K562 (cell line): ENCODE data around the gene ADAP1. TPM values are rescaled to one million over a fixed set of nuclear protein-coding genes. Genes with fewer than 3 reads are reported as not detected.

Experiments used
- ATAC-seq: fragments of 200-7000 bp; cut with Tn5 transposase; 3 replicates; pipeline ENCODE4 v1.9.1; 2020; ENCODE audit warnings: moderate library complexity
- BruUV-seq: library from RNA; stranded (reverse); fragments of 400-500 nt; replicated peaks from 2 replicates; lab custom pipeline; 2021; lab: Mats Ljungman, UMichigan
- CTCF ChIA-PET: fragments of 300-600 bp; formaldehyde crosslinking; extraction: SDS; loops from one replicate; lab custom pipeline; 2021; ENCODE audit warnings: low intra/inter-chr PET ratio; lab: Yijun Ruan, JAX
- POLR2A ChIA-PET: fragments of 300-600, 350-650 bp; sonication (Branson Sonifier 250); formaldehyde crosslinking; extraction: SDS; loops from one replicate; lab custom pipeline; 2021; ENCODE audit warnings: antibody characterized with exemption, inconsistent platforms; lab: Yijun Ruan, JAX
- DNase-seq, 4 experiments: peaks; one replicate each; pipeline versions ENCODE4 v3.0.0 to v3.0.0-alpha.2; 2011 to 2018; ENCODE audit warnings: low spot score in 3 of 4, mixed read lengths in 3 of 4; ENCODE audit errors: extremely low read depth in 1 of 4
- FAIRE-seq: peaks from 2 replicates; lab custom pipeline; 2011; peaks lifted over from hg19 to GRCh38; lab: Jason Lieb, UNC
- H2AFZ ChIP-seq: 2 replicates; pipeline ENCODE4 v1.6.0; 2011; ENCODE audit warnings: low read depth, low read length, control low read depth, inconsistent platforms
- H3K27ac ChIP-seq: fragments of 200-600 bp; 3 replicates; pipeline ENCODE4 v1.8.0; 2011; ENCODE audit warnings: low read depth, mild to moderate bottlenecking, control low read depth, inconsistent platforms, low read length, moderate library complexity, mixed read lengths; ENCODE audit errors: extremely low read depth
- H3K27me3 ChIP-seq, 2 experiments: fragments of 300-600 bp in 1 of 2; 2 replicates in 1 of 2; 3 replicates in 1 of 2; pipeline versions ENCODE4 v1.6.0 to v1.8.0; 2011; ENCODE audit warnings: inconsistent platforms in 2 of 2, low read length in 2 of 2, mild to moderate bottlenecking in 1 of 2, mixed read lengths in 1 of 2, moderate library complexity in 1 of 2; ENCODE audit not compliant: control insufficient read depth in 2 of 2, insufficient read depth in 2 of 2
- H3K36me3 ChIP-seq: fragments of 300-600 bp; 3 replicates; pipeline ENCODE4 v1.8.0; 2011; ENCODE audit warnings: mild to moderate bottlenecking, low read length, inconsistent platforms; ENCODE audit not compliant: control insufficient read depth, insufficient read depth
- H3K4me1 ChIP-seq, 2 experiments: fragments of 200-600 bp in 1 of 2; replicated peaks in 1 of 2; 2 replicates in 1 of 2; 3 replicates in 1 of 2; pipeline versions ENCODE4 v1.5.1 to v1.8.0; 2011; ENCODE audit warnings: inconsistent platforms in 2 of 2, low read length in 2 of 2, mild to moderate bottlenecking in 1 of 2, mixed read lengths in 1 of 2, moderate library complexity in 1 of 2; ENCODE audit not compliant: control insufficient read depth in 2 of 2, insufficient read depth in 2 of 2
- H3K4me2 ChIP-seq: 2 replicates; pipeline ENCODE4 v1.6.1; 2011; ENCODE audit warnings: low read length, control low read depth, inconsistent platforms, mixed read lengths; ENCODE audit not compliant: insufficient read depth
- H3K4me3 ChIP-seq: fragments of 200-600 bp; sonication (generic), shearing (Covaris generic); 2 replicates; pipeline ENCODE4 v1.5.1; 2016; ENCODE audit warnings: control low read depth, inconsistent platforms
- H3K79me2 ChIP-seq: fragments of 200-600 bp; 3 replicates; pipeline ENCODE4 v1.8.0; 2011; ENCODE audit warnings: low read length, inconsistent platforms; ENCODE audit not compliant: control insufficient read depth, insufficient read depth
- H3K9ac ChIP-seq, 2 experiments: 2 replicates each; pipeline versions ENCODE4 v1.6.0 to v1.6.1; 2011; ENCODE audit warnings: low read depth in 2 of 2, low read length in 2 of 2, control low read depth in 1 of 2, inconsistent platforms in 1 of 2, mild to moderate bottlenecking in 1 of 2, mixed read lengths in 1 of 2; ENCODE audit not compliant: insufficient read depth in 1 of 2
- H3K9me1 ChIP-seq: one replicate; pipeline ENCODE4 v1.6.0; 2011; ENCODE audit warnings: inconsistent platforms, mild to moderate bottlenecking, low read length, moderate library complexity; ENCODE audit not compliant: control insufficient read depth, insufficient read depth
- H3K9me3 ChIP-seq: replicated peaks from 2 replicates; pipeline ENCODE4 v1.5.1; 2011; ENCODE audit warnings: low read depth, low read length, inconsistent platforms; ENCODE audit not compliant: control insufficient read depth, insufficient read depth
- H4K20me1 ChIP-seq: replicated peaks from 2 replicates; pipeline ENCODE4 v1.6.1; 2011; ENCODE audit warnings: low read length, inconsistent platforms, mixed read lengths; ENCODE audit not compliant: control insufficient read depth, insufficient read depth
- GATAD2B ChIP-seq: fragments of 450-650 bp; IDR thresholded peaks from 2 replicates; pipeline ENCODE4 v1.6.1; 2017; ENCODE audit warnings: mild to moderate bottlenecking, borderline replicate concordance
- HNRNPLL ChIP-seq: fragments of 200-400 bp; formaldehyde crosslinking; IDR thresholded peaks from 2 replicates; pipeline ENCODE4 v1.6.1; 2017; ENCODE audit warnings: low read length, low read depth, mild to moderate bottlenecking; ENCODE audit not compliant: poor library complexity, severe bottlenecking
- IFI16 ChIP-seq: fragments of 250-450 bp; sonication (Bioruptor Pico); IDR thresholded peaks from 2 replicates; pipeline ENCODE4 v2.1.2; 2022; ENCODE audit warnings: mild to moderate bottlenecking, inconsistent platforms
- MCM2 ChIP-seq: fragments of 450-650 bp; IDR thresholded peaks from 2 replicates; pipeline ENCODE4 v1.6.1; 2017; ENCODE audit warnings: low read depth, mild to moderate bottlenecking
- SNAPC5 ChIP-seq: fragments of 250-450 bp; sonication (Bioruptor Pico); IDR thresholded peaks from 2 replicates; pipeline ENCODE4 v1.8.0; 2021; ENCODE audit warnings: moderate library complexity, mild to moderate bottlenecking, inconsistent platforms
- TBL1XR1 ChIP-seq, 2 experiments: IDR thresholded peaks; 2 replicates each; pipeline ENCODE4 v1.6.1; 2012; ENCODE audit warnings: improper control_type of control experiment in 2 of 2, low read length in 2 of 2, mild to moderate bottlenecking in 1 of 2
- TBP ChIP-seq: optimal IDR thresholded peaks from 2 replicates; pipeline ENCODE3; 2011; ENCODE audit warnings: low read depth, low read length, improper control_type of control experiment
- ZNF175 ChIP-seq: fragments of 200-800 bp; sonication (Bioruptor generic); IDR thresholded peaks from 2 replicates; pipeline ENCODE4 v1.6.1; 2016; ENCODE audit warnings: low read depth, mild to moderate bottlenecking, missing genetic modification characterization, missing compliant biosample characterization
- ZNF212 ChIP-seq: fragments of 450-650 bp; formaldehyde crosslinking; IDR thresholded peaks from 2 replicates; pipeline ENCODE4 v1.4.0; 2020; ENCODE audit warnings: mild to moderate bottlenecking
- ZNF23 ChIP-seq: fragments of 250-450 bp; sonication (Bioruptor Pico); IDR thresholded peaks from 2 replicates; pipeline ENCODE4 v1.4.0; 2020; ENCODE audit warnings: mild to moderate bottlenecking
- ZNF282 ChIP-seq: sonication (generic); formaldehyde crosslinking; IDR thresholded peaks from 2 replicates; pipeline ENCODE4 v1.8.1; 2023; ENCODE audit warnings: missing genetic modification reagents
- WGBS: fragments of 100-300 bp; shearing (Covaris generic); methylation state at CpG from one replicate; pipeline ENCODE4 v1.1.6; 2016; ENCODE audit warnings: low coverage, mixed read lengths; ENCODE audit not compliant: insufficient coverage; ENCODE audit errors: missing lambda C conversion rate; 5-methylcytosine and 5-hydroxymethylcytosine counted together
- in situ Hi-C: fragments of 300-500 bp; cut with MboI; formaldehyde crosslinking; loops from 4 replicates; pipeline ENCODE4 v1.15.0; 2018; ENCODE audit warnings: inconsistent platforms, mixed read lengths
- intact Hi-C: fragments of 100-400 bp; cut with micrococcal nuclease; formaldehyde crosslinking; loops from 2 replicates; pipeline ENCODE4 v1.14.2; 2022
- polyA plus RNA-seq, 8 experiments: library from polyadenylated mRNA; depleted of rRNA in 4 of 8; stranded (reverse) in 5 of 8; unstranded in 3 of 8; fragments of >200 nt; fragmentation: Nextera tagmentation in 2 of 8; fragmentation: Illumina TruSeq in 1 of 8; extraction: Ambion mirVana in 2 of 8; extraction: Trizol in 1 of 8; gene quantifications; 2 replicates each; pipeline versions ENCODE4 v1.2.1 to v1.2.3, GENCODE V29; 2011 to 2014; ENCODE audit warnings: inconsistent platforms in 1 of 8, missing spikeins in 1 of 8
- total RNA-seq, 7 experiments: library from RNA; depleted of rRNA in 6 of 7; stranded (reverse); fragments of >200 nt in 6 of 7; fragmentation: Illumina TruSeq in 2 of 7; extraction: Trizol in 2 of 7; gene quantifications; 2 replicates each; pipeline versions ENCODE4 v1.2.1 to v1.2.3, GENCODE V29; 2011 to 2021; ENCODE audit warnings: low replicate concordance in 1 of 7
- TF ChIP-seq, protein P1 (sequence below): fragments of 250-450 bp; sonication (Bioruptor Pico); IDR thresholded peaks from 2 replicates; pipeline ENCODE4 v1.8.0; 2022; ENCODE audit warnings: moderate library complexity, mild to moderate bottlenecking, inconsistent platforms
- TF ChIP-seq, protein P2 (sequence below): sonication (generic); formaldehyde crosslinking; IDR thresholded peaks from 2 replicates; pipeline ENCODE4 v1.8.0; 2023; ENCODE audit warnings: mild to moderate bottlenecking, missing genetic modification reagents

Gene ADAP1
- total and polyA plus RNA-seq, 9 of the 15 experiments (the other 6 are each of a cell fraction or from before 2014, with no cell fraction given) = 0.27 to 1.4 (median 0.52) TPM; not detected in 3

DNA sequence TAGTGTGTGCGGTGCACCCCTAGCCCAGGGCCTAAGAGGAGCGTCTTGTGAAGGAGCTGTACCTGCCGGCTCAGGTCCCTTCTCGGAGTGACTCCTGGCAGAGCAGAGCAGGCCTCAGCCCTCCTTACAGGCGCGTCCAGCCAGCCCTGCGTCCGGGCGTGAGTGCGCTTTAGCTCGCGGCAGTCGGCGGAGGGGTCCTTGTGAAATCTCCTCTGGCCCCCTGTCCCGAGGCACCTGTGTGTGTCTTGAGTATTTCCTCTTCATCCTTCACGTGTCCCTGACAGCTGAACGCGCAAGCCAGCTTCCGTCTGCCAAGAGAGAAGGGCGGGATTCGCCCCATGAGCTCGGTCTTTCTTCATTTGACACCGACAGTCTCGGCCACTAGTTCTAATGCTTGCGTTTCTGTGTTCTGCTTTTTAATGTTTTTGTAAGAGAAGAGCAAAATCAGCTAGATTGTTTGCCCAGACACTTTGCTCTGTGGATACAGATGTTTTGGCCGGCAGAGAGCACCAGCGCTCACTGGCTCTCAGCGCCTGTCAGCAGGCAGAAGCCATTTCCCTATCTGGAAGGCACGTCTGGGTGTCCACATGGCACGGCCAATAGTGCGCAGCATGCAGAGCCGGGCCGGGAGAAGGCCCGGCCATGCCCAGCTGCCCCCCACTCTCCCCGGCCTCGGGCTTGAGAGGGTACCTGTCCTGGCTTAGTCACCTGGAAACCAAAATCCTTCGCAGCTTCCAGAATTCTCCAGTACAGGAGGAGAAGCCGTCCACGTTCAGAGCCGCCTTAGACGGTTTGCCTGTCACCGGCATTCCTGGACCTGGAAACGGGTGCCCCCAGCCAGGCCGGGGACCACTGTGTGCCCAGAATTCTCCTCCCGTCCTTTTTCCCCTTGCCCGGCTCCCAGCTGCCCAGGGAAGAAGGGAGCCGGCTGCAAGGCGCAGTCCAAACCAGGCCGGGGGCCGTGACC lies 71.1 kb downstream of the ADAP1 start:
- H2AFZ ChIP-seq = no peak overlapping the region
- intact Hi-C loops (no loop called here), in situ Hi-C loops (no loop called here)
- H3K9me3 ChIP-seq = no peaks in the 10 kb centered on the region
- ChIA-PET CTCF (no interaction called here), POLR2A (interaction anchor here (0.6 to 1.2 kb wide), 5 partner anchors 8 to 71 kb away, joined by 3 to 4 read pairs (median 3); no protein-coding TSS in a partner anchor)
- no peak for DNase-seq
- peak overlapping the region in 1 of 2 experiments; percentile 85; a peak in 2 of 4 replicates for H3K9ac ChIP-seq
- peaks cover 74% of the 10 kb centered on the region; the same call in 2 of the 3 replicates for H3K36me3 ChIP-seq
- peaks cover 6 to 60% of the 10 kb centered on the region in 2 experiments; a peak in 4 of 5 replicates for H3K4me1 ChIP-seq
- ATAC-seq = no peak
- H3K27ac ChIP-seq = no peak overlapping the region
- peaks cover 3% of the 10 kb centered on the region for H3K9me1 ChIP-seq
- peaks cover 100% of the 10 kb centered on the region for H3K79me2 ChIP-seq
- no TSS peak for BruUV-seq
- peaks cover 47% of the 10 kb centered on the region for H4K20me1 ChIP-seq
- no peak overlapping the region for H3K4me3 ChIP-seq
- FAIRE-seq = no peak
- TF ChIP-seq TBL1XR1 (IDR thresholded peaks at IDR 0.05; ENCODE audit: low read length in 2 of 2) (no peak), MCM2 (no peak), ZNF282 (CRISPR knock-in tag) (no peak), GATAD2B (no peak), ZNF175 (CRISPR knock-in tag) (no peak), HNRNPLL (no peak), ZNF212 (CRISPR knock-in tag) (no peak), SNAPC5 (CRISPR knock-in tag) (no peak), TBP (no peak), ZNF23 (CRISPR knock-in tag) (no peak), IFI16 (CRISPR knock-in tag) (no peak)
- TF ChIP-seq, protein P1, sequence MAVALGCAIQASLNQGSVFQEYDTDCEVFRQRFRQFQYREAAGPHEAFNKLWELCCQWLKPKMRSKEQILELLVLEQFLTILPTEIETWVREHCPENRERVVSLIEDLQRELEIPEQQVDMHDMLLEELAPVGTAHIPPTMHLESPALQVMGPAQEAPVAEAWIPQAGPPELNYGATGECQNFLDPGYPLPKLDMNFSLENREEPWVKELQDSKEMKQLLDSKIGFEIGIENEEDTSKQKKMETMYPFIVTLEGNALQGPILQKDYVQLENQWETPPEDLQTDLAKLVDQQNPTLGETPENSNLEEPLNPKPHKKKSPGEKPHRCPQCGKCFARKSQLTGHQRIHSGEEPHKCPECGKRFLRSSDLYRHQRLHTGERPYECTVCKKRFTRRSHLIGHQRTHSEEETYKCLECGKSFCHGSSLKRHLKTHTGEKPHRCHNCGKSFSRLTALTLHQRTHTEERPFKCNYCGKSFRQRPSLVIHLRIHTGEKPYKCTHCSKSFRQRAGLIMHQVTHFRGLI (CRISPR knock-in tag) = no peak
- TF ChIP-seq, protein P2, sequence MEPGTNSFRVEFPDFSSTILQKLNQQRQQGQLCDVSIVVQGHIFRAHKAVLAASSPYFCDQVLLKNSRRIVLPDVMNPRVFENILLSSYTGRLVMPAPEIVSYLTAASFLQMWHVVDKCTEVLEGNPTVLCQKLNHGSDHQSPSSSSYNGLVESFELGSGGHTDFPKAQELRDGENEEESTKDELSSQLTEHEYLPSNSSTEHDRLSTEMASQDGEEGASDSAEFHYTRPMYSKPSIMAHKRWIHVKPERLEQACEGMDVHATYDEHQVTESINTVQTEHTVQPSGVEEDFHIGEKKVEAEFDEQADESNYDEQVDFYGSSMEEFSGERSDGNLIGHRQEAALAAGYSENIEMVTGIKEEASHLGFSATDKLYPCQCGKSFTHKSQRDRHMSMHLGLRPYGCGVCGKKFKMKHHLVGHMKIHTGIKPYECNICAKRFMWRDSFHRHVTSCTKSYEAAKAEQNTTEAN (CRISPR knock-in tag) = no peak
- TF ChIP-seq, all 486 proteins: peak for 0
- Histone ChIP-seq H3K4me2 (no peak overlapping the region), H3K27me3 (no peaks in the 10 kb centered on the region; a peak in 1 of 5 replicates)
- 90% methylated on average over 25 of the region's 50 CpGs for WGBS
